ENCODE data around the gene WASF2.
"Not testable (repeated sequence)": the region's sequence is repeated elsewhere in the genome, so short reads cannot be mapped to it uniquely, and the experiment has no call there.

WASF2 gene

GRCh38 chr1:27418326-27419185 is 71.4 kb downstream of the WASF2 start:
- peak in 1 of 2 donors; percentile 45 for DNase-seq (ENCODE audit: low read depth in 2 of 2)

DNA sequence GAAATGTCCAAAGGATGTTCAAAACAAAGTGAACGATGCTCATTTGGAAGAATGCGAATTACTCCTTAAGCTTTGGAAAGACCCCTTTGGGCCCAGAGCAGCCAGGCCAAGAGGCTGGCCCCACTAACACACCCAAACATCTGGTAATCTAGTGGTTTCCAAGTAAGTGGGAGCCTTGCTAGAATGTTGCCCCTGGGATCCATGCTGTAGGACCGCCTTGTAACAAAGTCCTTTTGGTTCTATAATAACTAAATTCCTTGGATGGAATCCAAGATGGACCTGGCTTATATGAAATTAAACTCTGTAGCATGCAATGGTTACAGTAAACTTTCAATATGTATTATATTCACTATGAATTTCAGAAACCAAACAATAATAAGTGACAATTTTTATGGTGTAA is 72.3 kb downstream of the WASF2 start:
- DNase-seq (ENCODE audit: low read depth in 2 of 2) = no peak

GRCh38 chr1:27416387-27417111 is 73.4 kb downstream of the WASF2 start:
- DNase-seq (ENCODE audit: low read depth in 2 of 2) = peak in 1 of 2 donors; percentile 54

DNA sequence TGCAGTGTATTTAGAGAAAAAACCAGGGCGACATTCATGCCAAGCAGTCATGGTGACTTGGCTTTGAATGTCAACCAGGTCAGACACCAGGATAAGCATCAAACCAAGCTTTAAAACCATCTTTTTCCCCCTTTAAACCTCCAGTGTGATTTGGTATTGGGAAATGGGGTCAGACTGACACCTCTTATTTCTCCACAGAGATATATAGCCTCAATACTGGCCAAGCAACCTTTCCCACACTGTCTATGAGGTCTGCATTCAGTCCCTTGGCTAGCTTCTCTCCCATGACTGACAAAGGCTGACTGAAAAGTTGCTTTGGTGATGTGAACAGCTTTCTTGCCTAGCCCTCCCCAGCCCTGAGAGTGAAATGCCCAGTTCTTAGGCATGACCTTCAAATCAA is 75.9 kb downstream of the WASF2 start:
- DNase-seq (ENCODE audit: low read depth in 2 of 2) = no peak

DNA sequence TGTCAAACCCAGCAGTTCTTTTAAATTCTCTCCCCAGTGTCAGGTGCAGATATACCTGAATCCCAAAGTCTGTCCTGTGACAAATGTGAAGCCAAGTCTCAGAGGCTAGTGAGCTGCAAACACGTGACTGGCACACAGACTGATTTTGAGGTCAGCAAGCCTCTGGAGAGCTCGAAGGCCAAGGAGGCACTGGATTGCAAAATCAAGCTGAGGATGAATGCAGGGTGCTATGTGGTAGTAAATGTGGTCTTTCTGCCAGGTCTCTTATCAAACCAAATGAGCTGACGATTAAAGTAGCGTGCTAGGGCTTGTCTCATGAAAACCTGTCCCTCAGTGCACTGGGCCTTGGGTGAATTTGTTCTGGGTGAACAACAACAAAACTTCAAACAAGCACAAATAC is 77.0 kb downstream of the WASF2 start:
- DNase-seq (ENCODE audit: low read depth in 2 of 2) = no peak

GRCh38 chr1:27412502-27412901 is 77.5 kb downstream of the WASF2 start:
- DNase-seq (ENCODE audit: low read depth in 2 of 2) = no peak

GRCh38 chr1:27410709-27411108 is 79.3 kb downstream of the WASF2 start:
- DNase-seq (ENCODE audit: low read depth in 2 of 2) = no peak

- no peak for DNase-seq (ENCODE audit: low read depth in 2 of 2)
Measured at GRCh38 chr1:27409669-27410068, 80.3 kb downstream of the WASF2 start.

DNA sequence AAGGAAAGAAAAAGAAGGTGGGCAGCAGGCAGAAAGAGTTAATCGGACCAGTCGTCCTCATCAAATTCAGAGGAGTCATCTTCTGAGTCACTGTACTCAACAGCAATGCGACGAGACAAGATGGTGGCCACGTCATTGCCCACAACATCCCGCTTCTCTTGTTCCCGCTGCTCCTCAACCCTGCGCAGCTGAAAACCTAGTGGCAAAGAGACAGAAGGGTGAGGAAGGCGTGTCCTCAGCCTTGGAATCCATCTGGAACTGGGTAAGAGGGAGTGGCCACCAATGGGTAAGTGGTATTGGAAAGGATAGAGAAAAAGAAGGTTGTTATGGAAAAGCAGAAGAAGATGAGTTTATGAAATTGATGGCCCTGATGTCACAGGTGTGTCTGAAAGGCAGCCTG is 81.8 kb downstream of the WASF2 start:
- DNase-seq (ENCODE audit: low read depth in 2 of 2) = no peak

GRCh38 chr1:27406791-27407190 is 83.2 kb downstream of the WASF2 start:
- not testable (repeated sequence) for DNase-seq (ENCODE audit: low read depth in 2 of 2)

DNA sequence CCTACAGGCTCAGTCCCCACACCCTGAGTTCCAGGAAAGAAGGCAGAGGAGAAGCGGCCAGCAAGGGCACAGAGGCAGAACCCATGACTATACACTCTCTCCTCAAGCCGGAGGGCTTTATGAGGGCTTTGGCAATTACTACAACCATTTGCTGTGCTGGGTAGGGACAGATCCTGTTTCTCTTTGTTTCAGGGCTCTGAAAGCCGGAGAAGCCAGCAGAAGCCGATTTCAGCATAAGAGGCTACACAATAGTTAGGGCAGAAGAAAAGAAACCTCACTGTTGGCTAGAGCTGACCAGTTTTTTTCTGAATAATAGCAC is 83.6 kb downstream of the WASF2 start:
- no peak for DNase-seq (ENCODE audit: low read depth in 2 of 2)

GRCh38 chr1:27405598-27406361 is 84.2 kb downstream of the WASF2 start:
- not testable (repeated sequence) for DNase-seq (ENCODE audit: low read depth in 2 of 2)

DNA sequence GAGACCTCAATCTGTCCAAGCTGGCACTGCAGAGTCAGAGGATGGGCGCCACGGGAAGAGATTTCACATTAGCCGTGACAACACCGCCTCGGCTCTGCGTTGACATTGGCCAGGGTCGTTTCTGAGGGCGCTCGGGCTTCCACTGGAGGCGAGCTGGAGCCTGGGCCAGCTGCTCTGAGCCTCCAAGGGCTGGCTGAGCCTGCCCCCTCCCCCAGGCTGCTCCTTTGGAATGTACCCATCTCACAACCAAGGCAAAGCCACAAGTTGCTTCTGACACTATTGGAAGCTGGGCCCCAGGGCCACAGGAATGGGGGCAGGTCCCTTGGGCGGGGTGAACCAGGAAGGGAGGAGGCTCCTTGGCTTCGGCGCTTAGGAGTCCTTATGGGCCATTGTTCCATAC is 84.9 kb downstream of the WASF2 start:
- no peak for DNase-seq (ENCODE audit: low read depth in 2 of 2)

- DNase-seq (ENCODE audit: low read depth in 2 of 2) = no peak
Measured at GRCh38 chr1:27403931-27404330, 86.0 kb downstream of the WASF2 start.

GRCh38 chr1:27403065-27403726 is 86.8 kb downstream of the WASF2 start:
- DNase-seq (ENCODE audit: low read depth in 2 of 2) = no peak

DNA sequence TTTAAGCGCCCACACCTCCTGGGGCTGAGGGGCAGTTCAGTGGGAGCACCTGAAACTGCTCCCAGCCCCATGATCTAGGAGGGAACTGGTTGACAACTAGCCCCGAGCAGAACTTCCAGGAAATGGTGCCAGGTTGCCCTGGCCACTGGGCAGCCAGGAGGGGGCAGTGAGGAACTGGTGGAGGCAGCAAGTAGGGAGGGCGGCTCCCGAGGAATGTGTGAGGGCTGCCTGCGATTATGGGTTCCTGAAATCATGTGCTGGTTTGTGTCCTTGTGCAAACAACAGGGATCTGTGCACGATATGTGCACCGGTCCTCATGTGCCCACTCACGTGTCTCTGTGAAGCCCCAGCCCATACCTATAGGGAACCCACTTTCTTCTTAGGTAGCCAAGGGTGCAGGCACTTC is 87.6 kb downstream of the WASF2 start:
- no peak for DNase-seq (ENCODE audit: low read depth in 2 of 2)

- no peak for DNase-seq (ENCODE audit: low read depth in 2 of 2)
Measured at GRCh38 chr1:27400963-27401341, 89.0 kb downstream of the WASF2 start.

GRCh38 chr1:27400082-27400962 is 89.6 kb downstream of the WASF2 start:
- no peak for DNase-seq (ENCODE audit: low read depth in 2 of 2)

DNA sequence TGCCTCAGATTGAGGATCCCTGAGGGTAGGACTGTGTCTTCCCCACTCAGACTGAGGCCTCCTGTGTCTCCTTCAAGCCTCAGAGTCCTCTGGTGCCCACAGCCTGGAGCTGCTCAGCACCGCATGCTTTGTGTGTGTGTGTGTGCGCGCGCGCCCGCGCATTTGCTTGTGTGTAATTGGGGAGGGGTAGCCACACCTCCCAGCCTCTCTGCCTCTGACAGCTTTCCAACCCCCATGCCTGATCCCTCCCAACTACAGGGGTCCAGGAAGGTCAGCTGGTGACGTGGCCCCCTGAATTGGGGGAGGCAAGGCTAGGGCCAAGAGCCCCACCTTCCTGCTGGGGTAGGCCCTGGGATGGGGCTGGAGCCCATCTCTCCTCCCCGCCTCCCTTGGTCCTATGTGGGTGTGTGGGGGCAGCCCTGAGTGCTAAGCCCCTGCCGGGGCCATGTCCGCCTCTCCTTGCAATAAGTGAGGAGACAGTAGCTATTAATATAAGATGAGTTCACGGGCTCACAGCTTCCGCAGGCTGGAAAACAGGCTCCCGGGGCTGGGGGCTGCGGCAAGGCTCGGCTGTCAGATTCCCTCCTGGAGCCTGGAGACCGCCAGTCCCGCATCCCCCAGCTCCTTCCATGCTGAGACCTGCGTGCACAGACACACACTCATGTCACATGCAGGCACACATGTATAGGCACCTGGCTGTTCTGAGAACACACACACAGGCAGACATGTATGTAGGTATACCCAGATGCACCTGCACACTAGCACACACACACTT is 90.5 kb downstream of the WASF2 start:
- no peak for DNase-seq (ENCODE audit: low read depth in 2 of 2)
